Glomerular endothelial cell (primary cell): ENCODE results near the gene GUCY2D. TPM values are rescaled to one million over a fixed set of nuclear protein-coding genes. Genes with fewer than 3 reads are reported as not detected.
A peak's percentile ranks its signal among the peaks of the same experiment; 100 is the strongest.
"Not testable (repeated sequence)": the region's sequence is repeated elsewhere in the genome, so short reads cannot be mapped to it uniquely, and the experiment has no call there.

Experiments
- DNase-seq: peaks from one replicate; pipeline ENCODE4 v3.0.0-alpha.2; 2011; ENCODE audit warnings: low read depth, low spot score; ENCODE audit errors: extremely low read depth
- total RNA-seq: library from RNA; depleted of rRNA; stranded (reverse); fragments of >200 nt; gene quantifications from 2 replicates; pipeline ENCODE4 v1.2.3, GENCODE V29; 2015

GUCY2D gene
- total RNA-seq, 1 donor from 2014 or later: not detected

DNA sequence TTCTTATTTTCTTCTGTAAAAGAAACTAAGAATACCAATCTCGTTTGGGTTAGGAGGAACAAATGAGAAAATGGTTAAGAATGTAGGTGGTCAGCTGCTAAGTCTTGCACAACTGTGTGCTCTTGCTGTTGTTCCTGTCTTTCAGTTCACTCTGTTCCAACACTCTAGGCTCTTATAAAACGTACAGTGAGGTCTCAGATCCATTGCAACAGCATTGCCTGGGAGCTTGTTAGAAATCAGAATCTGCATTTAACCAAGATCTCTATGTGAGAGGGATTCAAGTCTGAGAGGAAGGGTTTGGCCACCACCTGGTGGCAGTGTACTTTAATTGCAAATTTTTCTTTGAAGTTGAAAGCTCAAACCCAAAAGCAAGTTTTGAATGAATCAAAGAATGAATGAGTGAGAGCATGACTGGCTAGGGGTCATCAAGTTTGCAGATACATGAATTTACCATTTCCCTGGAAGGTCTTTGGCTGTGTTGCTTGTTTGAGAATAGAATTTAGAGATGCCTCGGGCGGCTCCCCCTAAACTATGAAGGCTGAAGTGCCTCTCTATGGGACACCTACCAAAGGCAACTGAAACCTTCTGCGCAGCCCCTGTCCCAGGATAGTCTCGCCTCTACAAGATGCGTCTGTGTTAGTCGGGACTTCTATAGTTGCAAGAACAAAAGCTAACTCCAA is 39.0 kb downstream of the GUCY2D start:
- DNase-seq: peak; percentile 36

DNA sequence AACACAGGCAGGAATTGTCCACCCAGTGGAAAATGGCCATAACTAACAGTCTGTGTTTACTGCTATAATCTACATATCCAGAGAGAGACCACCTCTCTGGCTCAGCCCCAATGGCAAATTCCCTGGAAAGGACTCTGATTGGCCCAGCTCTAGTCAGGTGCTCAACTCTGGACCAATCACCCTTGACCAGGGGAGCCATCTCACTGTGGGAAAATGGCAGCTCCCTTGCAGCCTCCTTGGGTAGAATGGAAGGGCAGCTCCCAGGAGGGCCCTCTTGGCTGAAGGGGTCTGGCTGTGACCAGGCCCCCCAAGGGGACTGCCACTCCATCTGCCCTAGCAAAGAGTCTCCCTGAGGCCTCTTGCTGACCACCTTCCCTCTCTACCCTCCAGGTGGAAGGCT is 39.6 kb downstream of the GUCY2D start:
- no peak for DNase-seq

GRCh38 chr17:8044819-8045810 is 42.7 kb downstream of the GUCY2D start:
- no peak for DNase-seq

GRCh38 chr17:8046306-8046928 is 44.0 kb downstream of the GUCY2D start:
- no peak for DNase-seq

DNA sequence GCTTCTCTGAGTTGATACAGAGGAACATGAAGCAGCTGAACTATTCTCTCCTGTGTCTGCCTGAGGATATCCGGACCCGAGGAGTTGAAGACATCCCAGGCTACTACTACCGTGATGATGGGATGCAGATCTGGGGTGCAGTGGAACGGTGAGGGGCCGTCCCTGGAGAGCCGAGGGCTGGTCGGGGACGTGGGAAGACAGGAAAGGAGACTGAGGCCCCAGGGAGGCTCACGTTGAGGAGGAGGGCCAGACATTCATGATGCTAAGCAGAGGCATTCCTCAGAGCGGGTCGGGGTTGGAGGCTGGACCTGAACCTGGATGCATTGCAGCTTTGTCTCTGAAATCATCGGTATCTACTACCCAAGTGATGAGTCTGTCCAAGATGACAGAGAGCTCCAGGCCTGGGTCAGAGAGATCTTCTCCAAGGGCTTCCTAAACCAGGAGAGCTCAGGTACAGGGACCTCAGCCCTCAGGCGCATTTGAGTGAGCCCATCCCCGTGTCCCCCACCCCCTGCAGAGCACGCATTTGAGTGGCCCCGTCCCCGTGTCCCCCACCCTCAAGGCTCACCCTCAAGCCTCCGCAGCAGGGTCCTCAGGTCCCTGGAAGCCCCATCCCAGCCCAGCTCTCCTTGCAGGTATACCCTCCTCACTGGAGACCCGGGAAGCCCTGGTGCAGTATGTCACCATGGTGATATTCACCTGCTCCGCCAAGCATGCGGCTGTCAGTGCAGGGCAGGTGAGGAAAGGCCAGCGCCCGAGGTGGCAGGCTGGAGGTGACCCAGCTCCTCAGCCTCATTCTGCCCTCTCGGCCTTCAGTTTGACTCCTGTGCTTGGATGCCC is 44.7 kb downstream of the GUCY2D start:
- DNase-seq: no peak

GRCh38 chr17:8047769-8048110 is 45.3 kb downstream of the GUCY2D start:
- no peak for DNase-seq

GRCh38 chr17:8048236-8048635 is 45.8 kb downstream of the GUCY2D start:
- DNase-seq: no peak

DNA sequence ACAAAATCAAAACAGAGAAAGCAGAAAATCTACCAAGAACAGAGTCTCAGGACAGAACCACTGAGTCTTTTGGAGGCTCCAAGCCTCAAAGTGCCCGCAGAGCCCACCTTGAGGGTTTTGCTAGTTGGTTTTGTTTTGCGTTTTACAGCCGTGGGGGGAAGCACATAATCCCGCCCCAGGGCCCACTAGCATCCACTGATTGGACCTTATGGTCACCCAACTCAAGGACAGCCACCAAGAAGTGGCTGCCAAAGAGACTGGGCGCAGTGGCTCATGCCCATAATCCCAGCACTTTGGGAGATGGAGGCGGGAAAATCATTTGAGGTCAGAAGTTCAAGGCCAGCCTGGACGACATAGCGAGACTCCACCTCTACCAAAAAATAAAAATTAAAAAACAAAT is 46.3 kb downstream of the GUCY2D start:
- DNase-seq: no peak

DNA sequence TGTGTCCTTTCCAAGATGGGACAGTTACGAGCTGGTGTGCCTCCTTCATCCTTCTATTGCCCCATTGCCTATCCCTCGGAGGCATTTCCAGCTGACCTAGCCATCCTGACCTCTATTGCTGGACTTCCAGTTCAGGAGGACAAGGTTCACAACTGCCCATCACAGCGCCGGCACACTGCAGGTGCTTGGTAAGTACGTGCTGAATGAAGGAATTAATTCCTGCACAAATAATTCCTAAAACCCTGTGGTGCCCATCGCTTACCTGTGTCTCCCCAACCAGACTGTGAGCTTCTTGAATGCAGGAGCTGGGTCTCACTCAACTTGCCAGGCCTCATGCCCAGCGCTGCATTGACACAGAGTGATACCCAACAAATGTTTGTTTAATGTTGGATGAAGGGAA is 49.4 kb downstream of the GUCY2D start:
- DNase-seq: no peak

GRCh38 chr17:8052256-8053252 is 50.1 kb downstream of the GUCY2D start:
- no peak for DNase-seq

GRCh38 chr17:8053600-8053999 is 51.2 kb downstream of the GUCY2D start:
- no peak for DNase-seq

- DNase-seq: no peak
Observed at GRCh38 chr17:8055851-8056231, 53.4 kb downstream of the GUCY2D start.

DNA sequence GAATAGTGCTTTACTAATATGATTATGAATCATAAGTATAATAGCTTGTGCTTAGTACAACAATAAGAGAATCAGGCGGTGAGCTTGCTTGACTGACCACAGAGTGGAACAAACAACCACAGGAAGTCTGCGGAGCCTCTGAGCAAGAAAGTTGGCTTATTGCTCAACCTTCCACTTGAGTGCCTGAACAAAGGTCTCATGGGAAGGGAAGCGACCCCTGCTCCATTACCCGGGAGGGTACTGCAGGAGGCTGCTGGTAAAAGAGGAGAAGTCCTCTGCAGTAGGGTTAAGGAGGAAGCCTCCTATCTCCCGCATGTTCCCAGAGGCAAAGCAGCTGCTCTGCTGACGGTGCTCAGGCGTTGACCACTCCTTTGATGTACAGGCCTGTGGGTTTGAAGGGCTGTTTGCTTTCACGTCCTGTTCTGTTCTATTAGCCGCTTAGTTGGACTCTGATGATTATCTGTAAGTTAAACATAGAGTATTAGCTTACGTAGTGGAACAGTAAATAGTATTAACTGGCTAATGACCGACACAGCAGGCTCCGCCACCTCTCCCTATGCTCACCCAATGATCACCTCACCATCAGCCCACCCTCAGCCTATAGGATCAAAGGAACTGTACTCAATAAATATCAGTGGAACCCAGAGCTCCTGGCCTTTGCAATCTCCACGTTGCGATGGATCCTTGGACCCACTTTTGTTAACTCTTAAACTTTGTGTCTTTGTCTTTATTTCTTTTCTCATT is 54.0 kb downstream of the GUCY2D start:
- peak; percentile 37 for DNase-seq

- DNase-seq: no peak
Observed at GRCh38 chr17:8056976-8057625, 54.7 kb downstream of the GUCY2D start.

DNA sequence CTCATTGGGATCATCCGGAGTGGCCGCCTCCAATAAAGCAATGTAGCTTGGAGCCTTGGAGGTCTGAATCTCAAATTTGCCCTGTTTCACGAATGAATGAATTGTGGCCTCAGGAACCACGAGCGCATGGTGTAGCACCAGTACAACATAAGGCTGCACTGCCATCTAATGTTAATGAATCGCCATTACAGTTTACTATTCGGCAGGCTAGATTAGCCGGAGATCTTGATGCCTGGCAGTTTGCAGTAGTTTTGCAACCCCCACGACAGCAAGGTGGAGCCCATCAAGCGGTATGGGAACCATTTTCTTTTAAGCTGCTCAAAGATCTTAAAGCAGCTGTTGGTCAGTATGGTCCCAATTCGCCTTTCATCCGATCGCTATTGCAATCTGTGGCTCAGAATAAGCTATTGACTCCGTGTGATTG is 55.3 kb downstream of the GUCY2D start:
- DNase-seq: peak; percentile 63

DNA sequence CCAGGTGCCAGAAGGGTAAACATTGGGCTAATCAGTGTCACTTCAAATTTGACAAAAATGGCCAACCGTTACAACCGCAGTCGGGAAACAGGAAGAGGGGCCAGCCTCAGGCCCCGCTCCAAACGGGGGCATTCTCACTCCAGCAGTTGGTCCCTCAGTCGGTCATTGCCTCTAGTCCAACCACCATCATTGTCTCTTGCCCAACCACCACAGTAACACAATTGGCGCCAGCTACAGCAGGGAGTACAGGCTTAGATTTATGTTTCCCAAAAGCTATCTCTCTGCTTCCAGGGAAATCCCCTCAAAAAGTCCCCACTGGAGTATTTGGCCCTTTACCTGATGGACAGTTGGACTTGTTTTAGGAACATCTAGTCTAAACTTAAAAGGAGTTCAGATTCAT is 56.7 kb downstream of the GUCY2D start:
- no peak for DNase-seq

DNA sequence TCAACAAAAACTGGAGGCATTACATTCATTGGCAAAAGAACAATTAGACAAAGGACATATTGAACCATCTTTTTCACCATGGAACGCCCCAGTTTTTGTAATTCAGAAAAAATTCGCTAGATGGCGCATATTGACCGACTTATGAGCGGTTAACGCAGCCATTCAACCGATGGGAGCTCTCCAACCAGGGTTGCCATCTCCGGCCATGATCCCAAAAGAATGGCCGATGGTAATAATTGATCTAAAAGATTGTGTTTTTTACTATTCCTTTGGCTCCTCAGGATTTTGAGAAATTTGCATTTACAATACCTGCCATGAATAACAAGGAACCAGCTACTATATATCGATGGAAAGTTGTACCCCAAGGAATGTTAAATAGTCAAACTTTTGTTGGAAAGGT is 57.9 kb downstream of the GUCY2D start:
- peak; percentile 45 for DNase-seq

GRCh38 chr17:8061851-8062250 is 59.4 kb downstream of the GUCY2D start:
- not testable (repeated sequence) for DNase-seq
